LNCaP clone FGC (cell line): ENCODE results near the gene ZNF740.
A peak's percentile ranks its signal among the peaks of the same experiment; 100 is the strongest.

ENCODE experiments used
- DNase-seq: peaks from one replicate; pipeline ENCODE4 v3.0.0-alpha.2; 2011; ENCODE audit warnings: low read depth
- H3K4me3 ChIP-seq: 2 replicates; pipeline ENCODE4 v1.5.1; 2011; ENCODE audit warnings: mild to moderate bottlenecking, low read depth, low read length, control low read depth
- TF ChIP-seq, protein P1 (sequence below): IDR thresholded peaks from 2 replicates; pipeline ENCODE4 v1.5.1; 2012; ENCODE audit warnings: mild to moderate bottlenecking; ENCODE audit not compliant: control insufficient read depth, insufficient read depth; ENCODE audit errors: extremely low read depth

ZNF740 gene

GRCh38 chr12:53180220-53180930 lies at the start of gene ZNF740, which contains the start of gene CSAD:
TSS of gene ZNF740 (plus strand) at chr12:53180722. CDS start at chr12:53181984, 1,262 bp downstream.
TSS of gene CSAD (minus strand) at chr12:53180925. CDS start at chr12:53173470, 7,455 bp downstream.
- TF ChIP-seq, protein P1, sequence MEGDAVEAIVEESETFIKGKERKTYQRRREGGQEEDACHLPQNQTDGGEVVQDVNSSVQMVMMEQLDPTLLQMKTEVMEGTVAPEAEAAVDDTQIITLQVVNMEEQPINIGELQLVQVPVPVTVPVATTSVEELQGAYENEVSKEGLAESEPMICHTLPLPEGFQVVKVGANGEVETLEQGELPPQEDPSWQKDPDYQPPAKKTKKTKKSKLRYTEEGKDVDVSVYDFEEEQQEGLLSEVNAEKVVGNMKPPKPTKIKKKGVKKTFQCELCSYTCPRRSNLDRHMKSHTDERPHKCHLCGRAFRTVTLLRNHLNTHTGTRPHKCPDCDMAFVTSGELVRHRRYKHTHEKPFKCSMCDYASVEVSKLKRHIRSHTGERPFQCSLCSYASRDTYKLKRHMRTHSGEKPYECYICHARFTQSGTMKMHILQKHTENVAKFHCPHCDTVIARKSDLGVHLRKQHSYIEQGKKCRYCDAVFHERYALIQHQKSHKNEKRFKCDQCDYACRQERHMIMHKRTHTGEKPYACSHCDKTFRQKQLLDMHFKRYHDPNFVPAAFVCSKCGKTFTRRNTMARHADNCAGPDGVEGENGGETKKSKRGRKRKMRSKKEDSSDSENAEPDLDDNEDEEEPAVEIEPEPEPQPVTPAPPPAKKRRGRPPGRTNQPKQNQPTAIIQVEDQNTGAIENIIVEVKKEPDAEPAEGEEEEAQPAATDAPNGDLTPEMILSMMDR = no peak
- peak within 1 kb of the TSS; percentile 72 for H3K4me3 ChIP-seq
- DNase-seq = peak; percentile 87

GRCh38 chr12:53131844-53132243 lies 48.7 kb upstream of the ZNF740 start:
- TF ChIP-seq, protein P1 = no peak
- no peak for DNase-seq
- H3K4me3 ChIP-seq = no peak overlapping the region

DNA sequence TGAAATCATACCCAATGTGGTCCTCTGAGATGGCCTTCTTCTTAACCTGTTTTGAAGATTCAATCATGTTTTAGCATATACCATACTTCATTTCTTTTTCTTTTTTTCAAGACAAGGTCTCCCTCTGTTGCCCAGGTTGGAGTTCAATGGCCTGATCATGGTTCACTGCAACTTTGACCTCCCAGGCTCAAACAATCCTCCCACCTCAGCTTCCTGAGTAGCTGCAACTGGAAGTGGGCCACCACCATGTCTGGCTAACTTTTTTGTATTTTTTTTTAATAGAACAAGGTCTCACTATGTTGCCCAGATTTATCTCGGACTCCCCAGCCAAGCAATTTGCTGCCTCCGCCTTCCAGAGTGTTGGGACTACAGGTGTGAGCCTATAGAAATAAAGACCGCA lies 46.8 kb upstream of the ZNF740 start:
- H3K4me3 ChIP-seq = no peak overlapping the region
- no peak for DNase-seq
- TF ChIP-seq, protein P1 = no peak

DNA sequence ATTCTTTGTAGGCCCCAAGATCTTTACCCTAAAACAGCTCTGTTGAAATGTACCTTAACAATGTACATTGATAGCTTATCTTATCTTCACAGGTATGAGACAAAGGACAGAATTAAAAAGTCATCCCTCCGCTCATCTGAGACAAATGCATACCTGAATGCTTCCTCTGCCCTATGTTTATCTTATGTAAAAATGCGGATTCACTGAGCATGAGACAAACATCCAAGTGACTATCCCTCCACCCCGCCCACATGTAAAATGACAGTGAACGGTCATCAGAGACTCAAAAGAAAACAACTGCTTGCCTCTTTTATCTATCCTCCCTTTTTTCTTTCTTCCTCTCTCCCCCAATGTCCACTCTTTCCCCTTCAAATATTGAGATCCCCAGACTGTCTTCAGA lies 37.2 kb upstream of the ZNF740 start:
- TF ChIP-seq, protein P1 = no peak
- no peak for DNase-seq
- H3K4me3 ChIP-seq = no peak overlapping the region

- no peak overlapping the region for H3K4me3 ChIP-seq
- DNase-seq = no peak
- TF ChIP-seq, protein P1 = no peak
Observed at GRCh38 chr12:53145383-53146260, 34.9 kb upstream of the ZNF740 start.

- TF ChIP-seq, protein P1 = no peak
- H3K4me3 ChIP-seq = no peak overlapping the region
- DNase-seq = no peak
Observed at GRCh38 chr12:53147181-53147580, 33.3 kb upstream of the ZNF740 start.
